ENCODE measurements around the gene PAPOLB. TPM values are rescaled to one million over a fixed set of nuclear protein-coding genes. Genes with fewer than 3 reads are reported as not detected.

PAPOLB gene
- total and polyA plus RNA-seq, 2 experiments from 2014 or later = not detected

GRCh38 chr7:4828720-4829383 lies 33.0 kb downstream of the PAPOLB start:
- WGBS (ENCODE audit: low lambda C conversion rate, missing lambda C conversion rate) = 98% methylated on average over 17 of the region's 17 CpGs
- H3K36me3 ChIP-seq (replicated peaks; ENCODE audit: insufficient read depth, low read depth) = no peaks in the 10 kb centered on the region
- H3K79me2 ChIP-seq = no peaks in the 10 kb centered on the region

GRCh38 chr7:4825081-4825480 lies 36.7 kb downstream of the PAPOLB start:
- DNase-seq (ENCODE audit: low spot score) = no peak
- H3K4me1 ChIP-seq (ENCODE audit: insufficient read depth) = no peaks in the 10 kb centered on the region
- H3K79me2 ChIP-seq = no peaks in the 10 kb centered on the region
- H3K9me3 ChIP-seq (ENCODE audit: low read depth) = no peaks in the 10 kb centered on the region
- no peak overlapping the region for H3K4me2 ChIP-seq
- H3K27me3 ChIP-seq = no peaks in the 10 kb centered on the region
- H2AFZ ChIP-seq = no peak overlapping the region
- TF ChIP-seq EZH2phosphoT487 (IDR thresholded peaks at IDR 0.05; ENCODE audit: low read depth, severe bottlenecking, unreplicated experiment) (no peak), EZH2 (IDR thresholded peaks at IDR 0.05; ENCODE audit: borderline replicate concordance) (no peak), CTCF (IDR thresholded peaks at IDR 0.05; ENCODE audit: poor library complexity) (no peak)
- H3K27ac ChIP-seq = no peak overlapping the region
- no peak overlapping the region for H3K4me3 ChIP-seq
- no peaks in the 10 kb centered on the region for H3K9me2 ChIP-seq (replicated peaks; ENCODE audit: insufficient read depth)
- no peaks in the 10 kb centered on the region for H3K36me3 ChIP-seq (replicated peaks; ENCODE audit: insufficient read depth, low read depth)
- H4K20me1 ChIP-seq (ENCODE audit: insufficient read depth, poor library complexity, severe bottlenecking) = no peaks in the 10 kb centered on the region
- 92% methylated on average over 15 of the region's 15 CpGs for WGBS (ENCODE audit: low lambda C conversion rate, missing lambda C conversion rate)

More at GRCh38 chr7:4828720-4829383, 33.0 kb downstream of the PAPOLB start:
- Histone ChIP-seq H3K4me1 (ENCODE audit: insufficient read depth) (no peaks in the 10 kb centered on the region), H3K4me2 (no peak overlapping the region), H3K4me3 (no peak overlapping the region), H3K9me3 (ENCODE audit: low read depth) (no peaks in the 10 kb centered on the region), H3K27ac (no peak overlapping the region), H3K9me2 (replicated peaks; ENCODE audit: insufficient read depth) (no peaks in the 10 kb centered on the region), H2AFZ (no peak overlapping the region), H3K27me3 (no peaks in the 10 kb centered on the region), H4K20me1 (ENCODE audit: insufficient read depth, poor library complexity, severe bottlenecking) (no peaks in the 10 kb centered on the region)
- DNase-seq (ENCODE audit: low spot score) = no peak
- no peak for TF ChIP-seq EZH2phosphoT487 (IDR thresholded peaks at IDR 0.05; ENCODE audit: low read depth, severe bottlenecking, unreplicated experiment)
- no peak for TF ChIP-seq CTCF (IDR thresholded peaks at IDR 0.05; ENCODE audit: poor library complexity)
- no peak for TF ChIP-seq EZH2 (IDR thresholded peaks at IDR 0.05; ENCODE audit: borderline replicate concordance)

DNA sequence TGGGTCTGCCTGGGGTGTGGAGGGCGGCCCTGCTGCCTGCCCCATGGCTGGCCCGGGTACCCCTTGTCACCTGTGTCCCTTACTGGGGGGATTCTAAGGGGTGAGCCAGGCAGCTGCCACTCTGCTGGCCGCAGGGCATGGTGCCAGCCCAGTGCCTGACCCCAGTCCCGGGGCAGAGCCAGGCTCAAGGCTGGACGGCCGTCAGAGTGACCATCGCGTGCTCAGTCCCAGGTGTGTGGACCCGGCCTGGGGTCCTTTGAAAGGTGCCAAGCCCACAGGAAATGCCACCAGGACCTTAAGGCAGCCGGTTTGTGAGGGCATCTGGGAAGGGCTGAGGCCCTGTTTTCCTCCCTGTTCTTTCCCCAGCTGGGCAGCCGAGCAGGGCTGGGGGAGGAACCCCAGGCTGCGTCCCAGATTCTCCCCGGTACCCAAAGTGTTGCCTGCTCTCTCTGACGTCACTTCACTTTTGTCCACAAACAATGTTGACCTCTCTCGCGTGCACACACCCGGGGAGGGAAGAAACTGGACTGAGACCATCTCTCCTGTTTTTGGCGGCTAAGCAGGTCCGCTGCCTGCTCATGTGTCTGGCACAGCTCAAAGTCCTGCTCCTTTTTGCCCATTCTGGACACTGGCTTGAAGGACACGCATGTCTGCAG lies 37.6 kb downstream of the PAPOLB start:
- Histone ChIP-seq H3K27ac (no peak overlapping the region), H2AFZ (no peak overlapping the region), H3K9me2 (replicated peaks; ENCODE audit: insufficient read depth) (no peaks in the 10 kb centered on the region), H3K4me3 (no peak overlapping the region), H3K79me2 (no peaks in the 10 kb centered on the region), H3K4me2 (no peak overlapping the region), H3K9me3 (ENCODE audit: low read depth) (no peaks in the 10 kb centered on the region), H3K27me3 (no peaks in the 10 kb centered on the region), H4K20me1 (ENCODE audit: insufficient read depth, poor library complexity, severe bottlenecking) (no peaks in the 10 kb centered on the region), H3K4me1 (ENCODE audit: insufficient read depth) (no peaks in the 10 kb centered on the region), H3K36me3 (replicated peaks; ENCODE audit: insufficient read depth, low read depth) (no peaks in the 10 kb centered on the region)
- no peak for TF ChIP-seq CTCF (IDR thresholded peaks at IDR 0.05; ENCODE audit: poor library complexity)
- no peak for TF ChIP-seq EZH2phosphoT487 (IDR thresholded peaks at IDR 0.05; ENCODE audit: low read depth, severe bottlenecking, unreplicated experiment)
- no peak for TF ChIP-seq EZH2 (IDR thresholded peaks at IDR 0.05; ENCODE audit: borderline replicate concordance)
- no peak for DNase-seq (ENCODE audit: low spot score)
- WGBS (ENCODE audit: low lambda C conversion rate, missing lambda C conversion rate) = 93% methylated on average over 20 of the region's 20 CpGs
